GM06990 (cell line): Measurements from ENCODE around the gene ACAA2.
A peak's percentile ranks its signal among the peaks of the same experiment; 100 is the strongest.

Experiments
- DNase-seq: peaks from one replicate; pipeline ENCODE4 v3.0.0-alpha.2; 2011; ENCODE audit not compliant: insufficient read length; ENCODE audit errors: extremely low read depth
- H3K27me3 ChIP-seq: replicated peaks from 2 replicates; pipeline ENCODE4 v1.6.0; 2011; ENCODE audit warnings: low read length; ENCODE audit not compliant: control insufficient read depth, insufficient read depth
- H3K36me3 ChIP-seq: 2 replicates; pipeline ENCODE4 v1.5.1; 2011; ENCODE audit warnings: low read length; ENCODE audit not compliant: control insufficient read depth, insufficient read depth
- H3K4me3 ChIP-seq: replicated peaks from 2 replicates; pipeline ENCODE4 v1.5.1; 2011; ENCODE audit warnings: low read depth, mild to moderate bottlenecking, control low read depth, low read length
- TF ChIP-seq, protein P1 (sequence below): IDR thresholded peaks from 2 replicates; pipeline ENCODE4 v1.5.1; 2011; ENCODE audit warnings: low read length, control low read depth, mild to moderate bottlenecking, inconsistent platforms; ENCODE audit not compliant: insufficient read depth, poor library complexity, severe bottlenecking

The ACAA2 gene

GRCh38 chr18:49858309-49859020, 45.1 kb upstream of the ACAA2 start:
- TF ChIP-seq, protein P1, sequence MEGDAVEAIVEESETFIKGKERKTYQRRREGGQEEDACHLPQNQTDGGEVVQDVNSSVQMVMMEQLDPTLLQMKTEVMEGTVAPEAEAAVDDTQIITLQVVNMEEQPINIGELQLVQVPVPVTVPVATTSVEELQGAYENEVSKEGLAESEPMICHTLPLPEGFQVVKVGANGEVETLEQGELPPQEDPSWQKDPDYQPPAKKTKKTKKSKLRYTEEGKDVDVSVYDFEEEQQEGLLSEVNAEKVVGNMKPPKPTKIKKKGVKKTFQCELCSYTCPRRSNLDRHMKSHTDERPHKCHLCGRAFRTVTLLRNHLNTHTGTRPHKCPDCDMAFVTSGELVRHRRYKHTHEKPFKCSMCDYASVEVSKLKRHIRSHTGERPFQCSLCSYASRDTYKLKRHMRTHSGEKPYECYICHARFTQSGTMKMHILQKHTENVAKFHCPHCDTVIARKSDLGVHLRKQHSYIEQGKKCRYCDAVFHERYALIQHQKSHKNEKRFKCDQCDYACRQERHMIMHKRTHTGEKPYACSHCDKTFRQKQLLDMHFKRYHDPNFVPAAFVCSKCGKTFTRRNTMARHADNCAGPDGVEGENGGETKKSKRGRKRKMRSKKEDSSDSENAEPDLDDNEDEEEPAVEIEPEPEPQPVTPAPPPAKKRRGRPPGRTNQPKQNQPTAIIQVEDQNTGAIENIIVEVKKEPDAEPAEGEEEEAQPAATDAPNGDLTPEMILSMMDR: peak; percentile 86
- H3K36me3 ChIP-seq: no peaks in the 10 kb centered on the region
- no peak overlapping the region for H3K4me3 ChIP-seq
- no peak for DNase-seq
- peaks cover 1% of the 10 kb centered on the region for H3K27me3 ChIP-seq

DNA sequence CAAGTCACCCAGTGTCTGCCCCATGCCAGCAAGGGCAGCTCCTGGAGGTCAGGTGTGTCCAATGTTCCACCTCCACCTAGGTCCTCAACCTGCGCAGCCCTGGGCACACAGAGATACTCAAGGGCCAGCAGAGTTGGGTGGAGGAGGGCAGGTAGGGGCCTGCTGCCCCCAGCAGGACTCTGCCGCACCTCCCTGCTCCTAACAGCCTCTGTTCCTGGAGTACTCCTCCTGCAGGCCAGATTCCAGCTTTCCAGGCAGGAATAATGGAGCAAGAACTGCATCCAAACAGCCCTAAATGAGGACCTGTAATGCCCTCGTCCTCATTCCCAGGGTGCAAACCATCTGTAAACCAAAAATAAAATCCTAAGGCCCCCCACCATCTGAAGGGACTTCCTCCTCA, 44.4 kb upstream of the ACAA2 start:
- Histone ChIP-seq H3K4me3 (no peak overlapping the region), H3K27me3 (peaks cover 2% of the 10 kb centered on the region), H3K36me3 (no peaks in the 10 kb centered on the region)
- TF ChIP-seq, protein P1: no peak
- no peak for DNase-seq

DNA sequence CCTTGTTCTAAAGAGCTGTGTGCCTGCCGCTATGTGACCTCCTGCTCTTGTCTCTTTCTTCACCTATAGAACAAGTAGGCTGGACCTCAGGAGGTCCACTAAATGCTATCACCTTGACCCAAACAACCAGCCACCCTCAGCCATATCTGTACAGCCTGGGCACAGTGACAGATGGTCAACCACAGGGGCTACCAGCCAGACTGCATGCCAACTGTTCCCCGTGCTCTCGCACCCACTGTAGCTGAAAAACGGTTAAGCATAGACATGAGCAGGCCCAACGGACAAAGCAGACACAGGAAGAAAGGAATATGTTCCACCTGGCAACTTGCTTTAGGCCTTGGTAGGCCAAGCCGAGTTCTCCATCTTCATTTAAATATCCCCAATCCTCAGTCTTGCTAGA, 43.2 kb upstream of the ACAA2 start:
- Histone ChIP-seq H3K27me3 (peaks cover 2% of the 10 kb centered on the region; the same call in 1 of the 2 replicates), H3K36me3 (no peaks in the 10 kb centered on the region), H3K4me3 (no peak overlapping the region)
- no peak for DNase-seq
- TF ChIP-seq, protein P1: no peak

DNA sequence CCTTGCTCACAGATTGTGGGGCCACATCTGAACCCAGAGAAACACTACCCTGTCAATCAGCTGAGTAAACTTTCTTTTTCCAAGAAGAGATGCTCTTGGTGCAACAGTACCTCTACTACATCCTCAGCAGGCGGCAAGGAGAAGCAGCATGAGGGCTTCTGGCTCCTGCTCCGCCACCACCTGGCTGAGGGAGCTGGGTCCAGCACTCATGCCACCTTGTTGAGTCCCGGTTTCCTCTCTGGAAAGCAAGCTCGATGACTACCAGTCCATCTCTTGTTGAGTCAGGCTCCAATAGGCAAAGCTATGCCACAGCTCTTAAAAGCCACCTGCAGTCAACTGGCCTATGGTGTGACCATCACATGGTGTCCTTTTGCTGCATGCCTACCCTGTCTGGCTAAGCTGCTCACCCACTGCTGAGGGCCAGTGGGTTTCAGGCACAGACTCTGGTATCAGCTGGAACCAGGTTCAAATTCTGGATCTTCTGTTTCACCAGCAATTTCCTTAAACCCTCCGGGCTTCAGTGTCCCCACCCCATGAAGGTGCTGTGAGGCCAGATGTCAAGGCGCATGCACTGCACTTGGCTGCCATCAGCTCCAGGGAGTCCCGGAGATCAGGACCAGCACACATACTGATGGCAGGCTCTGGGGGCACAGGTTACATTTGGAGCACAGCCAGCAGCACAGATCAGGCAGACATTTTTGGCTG, 42.5 kb upstream of the ACAA2 start:
- H3K36me3 ChIP-seq: no peaks in the 10 kb centered on the region
- DNase-seq: no peak
- TF ChIP-seq, protein P1: no peak
- H3K4me3 ChIP-seq: no peak overlapping the region
- peaks cover 2% of the 10 kb centered on the region; the same call in 1 of the 2 replicates for H3K27me3 ChIP-seq

DNA sequence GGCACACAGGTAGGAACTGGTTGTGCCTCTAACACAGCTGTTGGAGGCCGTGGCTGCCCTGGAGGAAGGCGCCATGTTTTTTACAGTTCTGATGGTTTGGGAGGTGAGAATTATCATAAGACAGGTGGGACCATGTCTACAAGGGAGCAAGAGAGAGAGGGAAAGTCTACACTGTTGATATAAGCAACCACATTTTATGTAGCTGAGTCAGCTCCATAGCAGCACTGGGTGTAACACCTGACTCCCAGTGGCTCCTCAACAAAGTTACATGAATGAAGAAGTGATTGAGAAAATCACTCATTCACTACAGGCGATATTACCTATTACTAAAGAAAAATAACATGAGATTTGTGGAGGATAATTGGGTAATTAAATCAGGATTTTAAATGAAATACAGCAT, 41.3 kb upstream of the ACAA2 start:
- Histone ChIP-seq H3K36me3 (no peaks in the 10 kb centered on the region), H3K27me3 (peaks cover 2% of the 10 kb centered on the region; the same call in 1 of the 2 replicates), H3K4me3 (no peak overlapping the region)
- DNase-seq: no peak
- TF ChIP-seq, protein P1: no peak
